KMS-11 (cell line): ENCODE results near the gene CDK5RAP2.

Experiments
- H2AFZ ChIP-seq: fragments of 200-600 bp; sonication (generic); 2 replicates; pipeline ENCODE4 v1.6.1; 2016; ENCODE audit warnings: antibody characterized with exemption, mixed run types, low read depth
- H3K27ac ChIP-seq: fragments of 200-600 bp; sonication (generic); 2 replicates; pipeline ENCODE4 v1.6.1; 2016; ENCODE audit warnings: mild to moderate bottlenecking, mixed run types
- H3K27me3 ChIP-seq: fragments of 200-600 bp; sonication (generic); 2 replicates; pipeline ENCODE4 v1.6.1; 2017; ENCODE audit warnings: mild to moderate bottlenecking, low read depth, mixed run types, moderate library complexity; ENCODE audit not compliant: insufficient read depth
- H3K36me3 ChIP-seq: fragments of 200-600 bp; sonication (generic); 2 replicates; pipeline ENCODE4 v1.6.1; 2017; ENCODE audit warnings: mild to moderate bottlenecking, mixed run types; ENCODE audit not compliant: insufficient read depth
- H3K4me1 ChIP-seq: fragments of 200-600 bp; sonication (generic); 2 replicates; pipeline ENCODE4 v1.6.1; 2016; ENCODE audit warnings: mild to moderate bottlenecking, low read depth, mixed run types; ENCODE audit not compliant: poor library complexity, severe bottlenecking
- H3K4me2 ChIP-seq: fragments of 200-600 bp; sonication (generic); 2 replicates; pipeline ENCODE4 v1.7.0; 2016; ENCODE audit warnings: mild to moderate bottlenecking, mixed run types
- H3K4me3 ChIP-seq: fragments of 200-600 bp; sonication (generic); IDR thresholded peaks from 2 replicates; pipeline ENCODE4 v1.6.1; 2017; ENCODE audit warnings: low read depth, low read length, mixed read lengths; ENCODE audit not compliant: insufficient read depth
- H3K79me2 ChIP-seq: fragments of 200-600 bp; sonication (generic); 2 replicates; pipeline ENCODE4 v1.6.1; 2016; ENCODE audit warnings: low read depth, mixed run types; ENCODE audit not compliant: insufficient read depth
- H3K9ac ChIP-seq: fragments of 200-600 bp; sonication (generic); 2 replicates; pipeline ENCODE4 v1.6.1; 2016; ENCODE audit warnings: mild to moderate bottlenecking, mixed run types
- H4K20me1 ChIP-seq: fragments of 200-600 bp; sonication (generic); 2 replicates; pipeline ENCODE4 v1.6.1; 2016; ENCODE audit warnings: mild to moderate bottlenecking, mixed run types; ENCODE audit not compliant: insufficient read depth
- CTCF ChIP-seq: fragments of 200-600 bp; sonication (generic); conservative IDR thresholded peaks from 2 replicates; pipeline ENCODE4 v1.6.1; 2017; ENCODE audit warnings: low read depth, mild to moderate bottlenecking, antibody characterized with exemption, low read length, moderate library complexity, mixed read lengths

Gene CDK5RAP2

GRCh38 chr9:120405134-120405533 lies 174.8 kb downstream of the CDK5RAP2 start:
- Histone ChIP-seq H3K36me3 (peaks cover 9% of the 10 kb centered on the region; the same call in 1 of the 2 replicates), H4K20me1 (no peaks in the 10 kb centered on the region)

DNA sequence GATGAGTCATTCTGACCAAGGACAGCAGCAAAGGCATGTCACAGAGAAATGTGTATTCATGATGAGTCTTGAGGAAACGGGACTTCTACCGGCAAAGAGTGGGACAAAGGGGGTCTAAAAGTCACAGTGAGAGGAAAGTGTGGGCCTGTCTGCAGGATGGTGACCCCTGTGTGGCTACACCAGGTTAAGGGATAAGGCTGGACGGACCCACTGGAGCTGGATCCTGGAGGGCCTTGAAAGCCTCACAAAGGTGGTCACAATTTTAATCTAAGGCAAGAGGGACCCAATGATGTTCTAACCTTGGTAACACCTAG lies 176.5 kb downstream of the CDK5RAP2 start:
- Histone ChIP-seq H3K27me3 (no peaks in the 10 kb centered on the region), H3K4me2 (no peak overlapping the region), H3K36me3 (peaks cover 12% of the 10 kb centered on the region; the same call in 1 of the 2 replicates), H3K4me3 (no peak overlapping the region), H2AFZ (no peak overlapping the region), H4K20me1 (no peaks in the 10 kb centered on the region), H3K9ac (no peak overlapping the region), H3K4me1 (peaks cover 18% of the 10 kb centered on the region), H3K27ac (no peak overlapping the region), H3K79me2 (no peaks in the 10 kb centered on the region)
- no peak for TF ChIP-seq CTCF

More at GRCh38 chr9:120405134-120405533, 174.8 kb downstream of the CDK5RAP2 start:
- Histone ChIP-seq H3K9ac (no peak overlapping the region), H3K4me1 (peaks cover 18% of the 10 kb centered on the region), H3K4me3 (no peak overlapping the region), H3K4me2 (no peak overlapping the region), H3K27ac (no peak overlapping the region), H3K79me2 (no peaks in the 10 kb centered on the region), H2AFZ (no peak overlapping the region), H3K27me3 (no peaks in the 10 kb centered on the region)
- no peak for TF ChIP-seq CTCF

- H3K27ac ChIP-seq = no peak overlapping the region
These were observed 177.0 kb downstream of the CDK5RAP2 start for GRCh38 chr9:120402741-120403542.

GRCh38 chr9:120399940-120400339 lies 180.0 kb downstream of the CDK5RAP2 start:
- Histone ChIP-seq H3K27me3 (no peaks in the 10 kb centered on the region), H4K20me1 (no peaks in the 10 kb centered on the region), H3K4me3 (no peak overlapping the region), H3K9ac (no peak overlapping the region), H3K4me1 (peaks cover 7% of the 10 kb centered on the region), H3K36me3 (peaks cover 12% of the 10 kb centered on the region; the same call in 1 of the 2 replicates), H2AFZ (no peak overlapping the region), H3K4me2 (no peak overlapping the region), H3K79me2 (no peaks in the 10 kb centered on the region), H3K27ac (no peak overlapping the region)
- no peak for TF ChIP-seq CTCF

More at GRCh38 chr9:120402741-120403542, 177.0 kb downstream of the CDK5RAP2 start:
- H3K4me3 ChIP-seq = no peak overlapping the region
- no peak overlapping the region for H3K4me2 ChIP-seq
- H3K4me1 ChIP-seq = peaks cover 19% of the 10 kb centered on the region
- H4K20me1 ChIP-seq = no peaks in the 10 kb centered on the region
- no peak overlapping the region for H2AFZ ChIP-seq
- no peaks in the 10 kb centered on the region for H3K27me3 ChIP-seq
- H3K79me2 ChIP-seq = no peaks in the 10 kb centered on the region
- no peak overlapping the region for H3K9ac ChIP-seq
- TF ChIP-seq CTCF = no peak
- H3K36me3 ChIP-seq = peaks cover 12% of the 10 kb centered on the region; the same call in 1 of the 2 replicates
